HG03064 (cell line): ENCODE data around the gene QRICH1.

Source experiments
- ATAC-seq: cut with Tn5 transposase; IDR thresholded peaks from one replicate; pipeline ENCODE4 v1.9.1; 2021; ENCODE audit warnings: low read depth; ENCODE audit not compliant: unreplicated experiment

The QRICH1 gene

DNA sequence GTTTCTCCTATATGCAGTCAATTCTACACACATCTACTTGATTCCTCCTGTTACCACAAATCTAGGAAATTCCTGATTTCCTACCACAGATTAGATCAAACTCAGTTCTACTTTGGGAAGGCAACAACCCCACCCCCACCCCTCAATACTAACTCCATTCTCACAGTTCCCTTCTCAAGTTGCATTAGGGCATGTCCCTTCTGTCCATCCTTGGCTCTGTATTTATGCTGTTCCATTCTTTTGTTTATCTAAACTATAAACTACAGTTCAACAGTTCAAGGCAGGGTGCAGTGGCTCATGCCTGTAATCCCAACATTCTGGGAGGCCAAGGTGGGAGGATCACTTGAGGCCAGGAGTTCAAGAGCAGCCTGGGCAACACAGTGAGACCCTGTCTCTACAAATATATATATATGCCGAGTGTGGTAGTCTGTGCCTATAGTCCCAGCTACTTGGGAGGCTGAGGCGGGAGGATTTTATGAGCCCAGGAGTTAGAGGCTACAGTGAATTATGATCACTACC lies 39.5 kb downstream of the QRICH1 start:
- ATAC-seq, result no peak

DNA sequence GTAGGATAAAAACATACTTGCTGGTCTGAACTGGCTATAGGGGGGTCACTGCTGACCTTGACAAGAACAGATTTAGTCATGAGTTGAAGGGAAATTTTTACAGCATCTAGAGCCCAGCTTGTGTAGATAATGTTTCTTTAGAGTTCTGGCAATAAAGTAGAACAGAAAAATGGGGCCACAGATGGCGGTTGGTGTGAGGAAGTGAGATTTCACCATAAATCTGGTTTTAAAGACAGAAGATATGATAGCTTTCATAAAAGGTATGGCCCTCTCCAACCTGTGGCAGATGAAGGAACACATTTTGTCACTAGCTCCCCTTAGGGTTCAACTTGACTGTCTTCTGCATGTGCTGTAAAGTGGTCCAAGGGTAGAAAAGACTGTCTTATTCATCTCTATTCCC lies 40.3 kb downstream of the QRICH1 start:
- no peak for ATAC-seq

DNA sequence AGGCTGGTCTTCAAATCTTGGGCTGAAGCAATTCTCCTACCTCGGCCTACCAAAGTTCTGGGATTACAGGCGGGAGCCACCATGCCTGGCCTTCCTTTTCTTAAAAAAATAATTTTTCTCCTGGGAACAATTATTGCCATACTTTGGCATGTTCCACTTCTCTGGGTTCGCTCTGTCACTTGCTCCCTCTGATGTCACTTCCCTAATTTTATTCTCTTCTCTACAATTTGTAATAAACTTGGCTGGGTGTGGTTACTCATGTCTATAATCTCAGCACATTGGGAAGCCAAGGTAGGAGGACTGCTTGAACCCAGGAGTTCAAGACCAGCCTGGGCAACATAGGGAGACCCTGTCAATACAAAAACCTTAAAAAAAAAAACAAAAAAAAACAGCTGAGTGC lies 58.6 kb downstream of the QRICH1 start:
- no peak for ATAC-seq

DNA sequence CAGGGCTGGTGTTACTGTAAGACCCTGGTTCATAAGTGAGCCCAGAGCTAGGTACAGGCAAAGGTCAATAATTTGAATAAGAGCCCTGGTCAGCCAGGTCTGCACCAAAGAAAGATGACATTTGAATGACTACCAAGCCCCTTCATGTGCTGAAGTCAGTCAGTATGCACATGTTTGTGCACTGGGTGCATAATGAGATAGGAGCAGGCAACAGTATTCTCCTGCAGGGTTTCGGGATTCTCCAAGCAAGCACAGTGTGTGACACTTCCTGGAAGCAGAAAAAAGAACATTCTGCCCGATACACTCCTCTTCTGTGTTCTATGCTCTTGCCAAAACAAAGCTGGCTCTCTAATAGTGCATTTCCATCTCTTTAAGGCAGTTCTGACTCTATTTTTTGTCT lies 59.2 kb downstream of the QRICH1 start:
- no peak for ATAC-seq

DNA sequence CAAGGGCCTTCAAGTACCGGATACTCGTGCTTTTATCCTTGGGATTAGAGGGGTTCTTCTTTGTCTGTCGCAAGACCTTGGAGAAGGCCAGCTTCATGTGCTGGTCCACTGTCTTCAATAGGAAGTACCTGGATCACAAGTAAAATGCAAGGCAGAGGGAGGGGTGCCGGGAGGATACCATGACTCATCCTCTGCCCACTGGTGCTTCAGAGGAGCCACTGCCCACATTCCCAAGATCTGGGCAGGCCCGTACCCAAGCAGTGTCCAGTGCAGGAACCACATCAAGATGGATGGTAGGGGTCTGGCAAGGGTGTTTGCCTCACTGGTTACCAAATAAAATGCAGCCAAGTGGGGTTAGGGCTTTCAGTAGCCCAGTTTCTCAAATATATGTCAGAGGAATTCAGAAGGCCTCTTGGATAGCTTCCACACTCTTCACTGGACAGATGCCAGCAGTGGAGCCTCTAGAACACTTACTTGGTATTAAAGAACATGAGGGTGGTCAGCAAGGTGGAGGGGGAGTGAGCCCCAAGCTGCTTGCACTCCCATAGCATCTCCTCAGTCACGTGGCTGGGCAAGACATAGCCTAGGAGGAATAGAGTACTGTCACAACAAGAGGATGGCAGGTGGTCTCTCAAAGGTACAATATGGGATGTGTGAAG lies 61.1 kb downstream of the QRICH1 start:
- ATAC-seq, result no peak

DNA sequence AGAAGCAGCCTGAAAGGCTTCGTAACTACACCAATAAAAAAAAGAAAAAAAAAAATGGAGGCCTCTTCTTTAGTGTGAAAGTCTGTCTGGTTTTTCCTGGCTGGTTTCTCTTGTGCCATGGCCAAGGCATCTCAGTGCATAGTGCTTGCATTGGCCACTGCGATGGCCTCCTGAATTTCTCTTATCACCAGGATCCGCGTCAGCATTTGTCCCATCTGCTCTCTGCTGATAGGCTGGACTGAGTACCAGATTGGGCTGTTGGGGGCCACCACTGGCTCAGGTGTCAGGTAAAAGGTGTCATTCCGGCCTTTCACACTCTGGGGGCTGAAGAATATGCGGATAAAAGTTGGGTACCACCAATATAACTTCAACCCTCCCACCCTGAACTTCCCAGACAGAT lies 63.5 kb downstream of the QRICH1 start:
- no peak for ATAC-seq

DNA sequence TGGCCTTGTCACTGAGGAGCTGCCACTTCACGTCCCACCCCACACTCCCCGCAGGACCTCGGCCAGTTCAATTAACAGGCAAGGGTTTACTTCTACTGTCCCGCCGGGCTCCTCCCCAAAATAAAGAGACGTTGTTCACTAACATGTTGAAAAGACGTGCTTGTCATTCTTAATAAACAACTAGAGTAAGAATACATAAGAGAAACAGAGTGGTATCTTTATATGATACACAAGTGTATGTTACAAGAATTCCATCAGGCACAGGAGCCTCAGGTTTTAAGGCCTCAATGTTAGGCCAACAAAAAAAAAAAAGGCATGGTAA lies 64.3 kb downstream of the QRICH1 start:
- ATAC-seq, result no peak

DNA sequence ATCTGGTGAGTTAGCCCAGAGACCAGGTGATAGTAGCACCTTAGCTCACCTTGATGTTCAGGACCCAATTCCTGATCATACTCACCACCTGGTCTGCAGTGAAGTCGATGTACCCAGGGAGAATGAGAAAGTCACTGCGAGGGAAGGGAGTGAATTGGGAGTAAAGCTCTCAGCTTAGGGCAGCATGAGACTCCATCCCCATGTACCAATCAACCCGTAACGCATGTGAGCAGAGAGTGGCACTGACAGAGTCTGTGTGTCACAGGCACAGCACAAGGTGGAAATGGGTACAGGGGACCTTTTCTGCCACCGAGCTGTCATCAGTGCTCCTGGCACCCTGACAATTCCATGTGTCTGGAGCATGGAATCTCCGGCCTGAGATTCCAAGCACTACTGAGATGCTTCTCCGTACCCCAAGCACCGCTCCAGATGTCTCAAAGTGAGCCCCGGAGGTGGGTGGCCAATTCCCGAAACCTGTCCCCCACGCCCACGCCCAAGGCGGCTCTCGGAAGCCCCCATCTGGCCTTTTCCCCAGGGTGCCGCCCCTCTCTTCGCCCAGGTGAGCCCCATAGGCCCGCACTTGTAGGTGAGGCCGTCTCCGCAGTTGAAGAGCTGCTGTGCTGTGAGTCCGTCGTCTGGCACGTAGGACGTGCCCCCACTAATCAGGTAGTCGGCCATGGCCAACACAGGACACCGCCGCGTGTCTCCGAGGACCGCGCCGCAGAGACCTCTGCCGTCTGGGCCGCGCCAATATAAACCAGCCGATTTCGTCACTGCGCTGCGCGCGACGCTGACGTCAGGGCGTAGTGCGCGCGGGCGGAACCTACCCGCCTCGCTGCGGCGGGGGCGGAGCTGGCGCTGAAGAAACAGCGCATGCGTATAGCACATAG lies 65.0 kb downstream of the QRICH1 start, which contains the start of gene IMPDH2:
Gene IMPDH2 (minus strand): TSS at position 726 of the 890 bp plus-strand sequence. CDS start 48 bp downstream, at position 678.
- peak; percentile 79 for ATAC-seq

DNA sequence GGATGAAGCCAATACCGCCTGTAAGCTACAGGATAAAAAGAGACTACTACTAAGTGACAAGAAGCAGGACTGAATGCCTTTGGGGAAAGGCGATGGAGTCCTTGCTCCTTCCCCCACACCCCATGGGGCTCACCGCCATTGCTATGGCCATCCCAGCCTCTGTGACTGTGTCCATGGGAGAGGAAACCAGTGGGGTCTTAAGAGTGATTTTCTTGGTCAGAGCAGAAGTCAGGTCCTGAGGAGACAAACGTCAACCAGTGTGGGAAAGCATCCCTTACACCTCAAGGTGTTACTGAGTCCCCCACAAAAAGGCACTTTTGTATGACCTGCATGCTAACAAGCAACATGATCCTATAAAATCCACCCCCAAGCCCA lies 65.6 kb downstream of the QRICH1 start:
- ATAC-seq, result no peak

DNA sequence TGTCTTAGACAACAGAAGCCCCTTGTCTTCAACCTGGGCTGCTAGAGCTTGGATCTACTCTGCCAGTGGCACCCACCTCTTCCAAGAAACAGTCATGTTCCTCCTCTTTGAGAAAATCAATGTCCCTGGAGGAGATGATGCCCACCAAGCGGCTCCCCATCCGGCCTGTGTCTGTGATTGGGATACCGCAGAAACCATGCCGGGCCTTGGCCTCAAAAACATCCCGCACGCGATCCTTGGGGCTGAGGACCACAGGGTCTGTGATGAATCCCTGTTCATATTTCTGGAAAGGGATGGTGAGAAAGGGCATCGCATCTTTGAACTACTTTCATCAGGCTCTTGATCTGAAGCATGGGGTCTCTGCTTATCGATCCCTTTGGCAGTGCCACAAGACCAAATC lies 66.2 kb downstream of the QRICH1 start:
- ATAC-seq, result no peak

DNA sequence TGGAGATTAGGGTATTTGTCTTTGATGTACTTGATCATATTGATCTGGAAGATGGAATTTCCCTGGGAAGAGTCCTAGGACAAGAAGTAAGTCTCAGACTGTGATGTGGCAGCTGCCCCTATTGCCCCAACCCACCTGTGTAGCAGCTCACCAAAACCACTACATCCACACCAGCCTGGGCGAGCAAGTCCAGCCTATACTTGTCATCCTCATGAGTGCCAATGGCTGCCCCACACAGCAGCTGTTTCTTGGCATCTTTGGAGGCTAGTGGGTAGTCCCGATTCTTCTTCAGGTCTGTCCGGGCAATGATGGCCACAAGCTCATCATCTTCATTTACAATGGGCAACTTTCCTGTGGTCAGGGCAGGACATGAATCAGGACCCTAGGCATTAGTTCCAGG lies 67.3 kb downstream of the QRICH1 start:
- ATAC-seq, result no peak

DNA sequence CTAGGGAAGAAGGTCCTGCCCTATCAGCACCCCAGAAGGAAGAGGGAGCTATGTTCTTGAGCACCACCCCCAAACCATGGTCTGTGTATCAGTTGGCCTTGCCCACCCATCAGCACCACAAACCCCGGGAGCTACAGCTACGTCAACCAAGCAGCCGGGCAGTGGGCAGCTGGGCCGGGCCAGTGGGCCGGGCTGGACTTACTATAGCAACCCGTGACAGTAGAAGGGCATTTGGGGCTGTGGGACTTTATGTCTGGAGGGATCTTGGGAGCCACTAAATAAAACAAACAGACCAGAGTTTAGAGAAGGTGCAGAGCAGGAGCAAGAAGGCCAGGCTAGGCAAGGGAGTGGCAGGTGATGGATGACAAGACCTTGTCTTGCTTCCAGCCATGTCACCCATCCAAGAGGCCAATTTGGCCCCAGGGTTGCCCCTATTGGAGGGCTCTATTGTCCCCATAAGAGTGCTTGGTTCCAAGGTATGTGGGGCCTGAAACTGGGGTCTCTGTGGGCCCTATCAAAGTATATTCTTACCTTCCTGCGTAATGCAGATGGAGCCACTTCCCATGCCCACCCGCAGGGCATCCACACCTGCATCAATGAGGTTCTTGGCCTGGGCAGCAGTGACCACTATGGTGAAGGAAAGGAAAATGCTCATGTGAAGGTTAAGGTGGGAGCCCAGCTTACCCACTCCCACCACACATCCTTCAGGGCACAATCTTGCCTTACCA lies 67.9 kb downstream of the QRICH1 start:
- no peak for ATAC-seq

DNA sequence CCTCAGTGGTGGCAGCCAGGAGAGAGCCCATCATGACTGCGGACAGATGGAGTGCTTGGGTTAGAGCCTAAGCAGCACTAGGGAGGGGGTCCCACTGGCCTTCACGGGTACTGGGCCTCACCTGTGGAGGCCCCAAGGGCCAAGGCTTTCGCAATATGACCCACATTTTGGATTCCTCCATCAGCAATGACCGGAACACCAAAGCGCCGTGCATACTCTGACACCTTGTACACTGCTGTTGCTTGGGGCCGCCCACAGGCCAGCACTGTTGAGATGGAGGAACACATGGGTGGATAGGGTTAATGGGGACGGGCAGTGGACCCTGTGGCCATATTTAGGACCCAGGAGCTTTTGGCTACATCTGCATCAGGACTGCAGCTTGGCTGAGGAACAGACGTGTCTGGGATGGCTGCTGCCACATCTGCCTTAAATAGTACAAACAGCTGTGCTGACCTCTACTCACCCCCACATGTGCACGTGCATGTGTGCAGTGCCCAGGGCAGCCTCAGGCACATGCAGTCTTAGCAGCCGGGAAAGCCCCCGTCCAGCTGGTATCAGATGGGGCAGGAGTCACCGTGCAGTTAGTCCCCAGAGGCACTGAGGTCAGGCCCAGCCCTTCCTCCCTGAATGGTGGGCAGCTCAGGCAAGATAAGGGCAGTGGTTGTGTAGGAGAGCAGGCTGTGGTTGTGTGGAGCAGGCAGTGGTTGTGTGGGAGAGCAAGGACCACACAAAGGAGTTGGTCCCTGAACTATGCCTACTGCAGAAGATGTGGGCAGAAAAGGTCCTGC lies 68.7 kb downstream of the QRICH1 start:
- ATAC-seq, result no peak

DNA sequence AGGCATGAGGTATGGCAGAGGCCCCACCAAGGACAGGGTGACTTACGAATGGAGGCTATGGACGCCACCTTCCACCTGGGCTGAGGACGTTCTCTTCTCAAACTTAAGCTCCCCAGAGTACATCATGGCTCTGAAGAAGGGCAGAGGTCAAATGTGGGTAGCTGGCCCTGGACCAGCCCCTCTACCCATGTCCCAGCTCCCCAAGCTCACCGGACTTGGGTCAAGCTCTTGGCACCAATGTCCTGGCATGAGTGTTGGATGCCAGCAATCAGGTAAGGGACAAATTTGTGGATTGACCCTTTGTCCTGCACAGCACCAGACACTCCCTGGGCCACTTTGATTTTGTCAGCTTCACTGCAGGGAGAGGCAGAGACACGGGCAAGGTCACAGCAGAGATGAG lies 69.4 kb downstream of the QRICH1 start:
- ATAC-seq, result no peak

DNA sequence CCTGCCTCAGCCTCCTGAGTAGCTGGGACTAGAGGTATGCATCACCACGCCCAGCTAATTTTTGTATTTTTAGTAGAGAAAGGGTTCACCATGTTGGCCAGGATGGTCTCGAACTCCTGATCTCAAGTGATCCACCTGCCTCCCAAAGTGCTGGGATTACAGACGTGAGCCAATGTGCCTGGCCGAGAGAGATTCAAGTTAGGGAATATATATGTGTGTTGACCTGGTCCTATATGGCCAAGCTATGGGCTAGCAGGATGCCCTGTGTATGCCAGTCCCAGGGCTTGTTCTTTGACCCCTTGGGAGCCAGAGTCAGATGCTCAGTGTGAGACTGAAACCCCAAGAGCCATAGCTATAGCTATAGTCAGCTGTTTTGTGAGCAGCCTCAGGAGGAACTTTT lies 70.1 kb downstream of the QRICH1 start:
- no peak for ATAC-seq

DNA sequence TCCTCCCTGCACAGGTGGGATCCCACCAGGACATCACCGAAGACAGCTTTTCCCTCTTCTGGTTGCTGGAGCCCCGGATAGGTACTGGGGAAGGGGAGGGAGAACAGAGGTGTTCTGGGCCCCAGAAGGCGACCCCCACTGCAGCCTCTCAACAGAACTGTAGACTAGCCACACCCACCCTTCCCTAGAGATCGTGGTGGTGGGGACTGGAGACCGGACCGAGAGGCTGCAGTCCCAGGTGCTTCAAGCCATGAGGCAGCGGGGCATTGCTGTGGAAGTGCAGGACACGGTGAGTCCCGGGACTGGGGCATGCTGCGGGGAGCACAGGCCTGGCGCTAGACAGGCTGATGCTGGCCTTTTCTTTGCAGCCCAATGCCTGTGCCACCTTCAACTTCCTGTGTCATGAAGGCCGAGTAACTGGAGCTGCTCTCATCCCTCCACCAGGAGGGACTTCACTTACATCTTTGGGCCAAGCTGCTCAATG lies 71.1 kb downstream of the QRICH1 start:
- no peak for ATAC-seq

DNA sequence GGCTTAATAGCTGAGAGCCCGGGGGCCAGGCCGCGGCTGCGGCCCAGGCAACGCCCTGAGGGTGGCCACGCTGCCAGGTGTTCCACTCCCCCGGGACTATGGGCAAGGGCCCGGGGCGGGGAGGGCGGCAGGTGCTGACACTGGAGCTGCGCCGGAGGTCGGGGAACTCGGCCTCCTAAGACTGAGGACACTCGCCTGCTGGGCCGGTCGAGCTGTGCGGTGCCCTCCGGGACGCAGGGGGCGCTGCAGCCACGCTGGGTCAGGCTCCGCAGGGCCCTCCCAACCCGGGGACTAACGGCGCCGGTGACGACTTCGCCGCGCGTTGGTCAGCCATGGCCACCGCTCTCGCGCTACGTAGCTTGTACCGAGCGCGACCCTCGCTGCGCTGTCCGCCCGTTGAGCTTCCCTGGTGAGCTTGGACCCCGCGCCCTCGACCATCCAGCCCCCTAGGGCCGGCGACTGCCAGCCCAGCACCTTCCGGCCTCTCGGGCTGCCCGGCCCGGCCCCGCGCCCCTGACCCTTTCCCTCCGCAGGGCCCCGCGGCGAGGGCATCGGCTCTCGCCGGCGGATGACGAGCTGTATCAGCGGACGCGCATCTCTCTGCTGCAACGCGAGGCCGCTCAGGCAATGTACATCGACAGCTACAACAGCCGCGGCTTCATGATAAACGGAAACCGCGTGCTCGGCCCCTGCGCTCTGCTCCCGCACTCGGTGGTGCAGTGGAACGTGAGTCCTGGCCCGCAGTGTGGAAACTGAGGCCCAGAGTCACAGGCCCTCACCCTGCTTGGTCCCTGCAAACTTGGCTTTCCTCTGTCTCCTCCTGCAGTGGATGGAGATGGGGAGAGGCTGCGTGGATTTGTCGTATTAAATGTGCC lies 71.8 kb downstream of the QRICH1 start, which contains the start of gene NDUFAF3:
Gene NDUFAF3 (plus strand): TSS at position 309 of the 875 bp plus-strand sequence. CDS start 24 bp downstream, at position 333.
- ATAC-seq, result peak; percentile 60

DNA sequence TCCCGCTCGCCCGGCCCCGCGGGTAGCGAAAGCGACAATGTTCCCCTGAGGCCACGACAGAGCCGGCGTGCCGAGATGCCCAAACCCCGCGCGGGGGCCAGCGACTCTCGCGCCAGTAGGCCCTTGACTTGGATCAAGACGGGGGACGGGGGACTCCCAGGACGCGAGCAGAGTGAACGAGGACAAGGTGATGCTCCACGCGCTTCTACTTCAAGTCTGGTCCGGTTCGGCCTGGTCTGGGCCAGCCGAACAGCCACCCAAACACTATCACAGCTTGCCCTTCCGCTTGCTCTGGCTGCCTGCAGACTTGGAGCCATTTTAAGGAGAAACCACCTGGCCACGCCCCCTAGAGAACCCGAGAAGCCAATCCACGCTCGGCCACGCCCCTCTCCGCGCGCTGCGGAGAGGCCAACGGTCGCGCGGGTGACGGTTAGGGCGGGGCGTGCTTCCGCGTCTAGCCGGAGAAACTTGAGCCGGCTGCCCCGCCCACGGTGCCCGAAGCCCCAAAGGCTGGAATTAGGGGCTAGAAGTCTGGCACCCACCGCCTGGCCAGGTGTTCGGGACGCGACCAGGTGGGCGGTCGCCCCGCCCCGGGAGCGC lies 72.6 kb downstream of the QRICH1 start:
- ATAC-seq, result peak; percentile 44
